T-cell (primary cell): ENCODE results near the gene PLS3. TPM values are rescaled to one million over a fixed set of nuclear protein-coding genes. Genes with fewer than 3 reads are reported as not detected.
"Not testable (repeated sequence)": the region's sequence is repeated elsewhere in the genome, so short reads cannot be mapped to it uniquely, and the experiment has no call there.

Source experiments
- ATAC-seq, 4 experiments: fragments of 200-7000 bp in 3 of 4; fragments of 150-1000 bp in 1 of 4; cut with Tn5 transposase; replicated peaks in 1 of 4; 1 replicate in 3 of 4; 2 replicates in 1 of 4; pipeline ENCODE4 v1.10.0; 2021; ENCODE audit warnings: moderate library complexity in 3 of 4, mild to moderate bottlenecking in 2 of 4, moderate number of reproducible peaks in 1 of 4
- CTCF ChIA-PET, 2 donors: fragments of 300-600 bp; sonication (Branson Sonifier 250); formaldehyde crosslinking; loops; one replicate each; lab custom pipeline; 2022; ENCODE audit warnings: antibody characterized with exemption in 2 of 2; lab: Charles Lee
- POLR2A ChIA-PET, 2 donors: fragments of 300-600 bp; sonication (Branson Sonifier 250); formaldehyde crosslinking; loops; one replicate each; lab custom pipeline; 2022; ENCODE audit warnings: antibody characterized with exemption in 2 of 2; lab: Charles Lee
- DNase-seq, 35 experiments: peaks; one replicate each; pipeline versions ENCODE4 v3.0.0 to v3.0.0-alpha.2; 2013 to 2023
- H3K27ac ChIP-seq: one replicate; pipeline ENCODE4 v1.5.1; 2013; ENCODE audit warnings: low read length
- H3K27me3 ChIP-seq, 2 experiments: replicated peaks in 1 of 2; 1 replicate in 1 of 2; 2 replicates in 1 of 2; pipeline versions ENCODE4 v1.6.1 to v1.7.0; 2013; ENCODE audit warnings: low read length in 1 of 2, mixed read lengths in 1 of 2; ENCODE audit not compliant: control insufficient read depth in 2 of 2, insufficient read depth in 2 of 2; ENCODE audit errors: extremely low read depth in 1 of 2
- H3K36me3 ChIP-seq, 2 donors: 1 replicate in 1 of 2; 2 replicates in 1 of 2; pipeline versions ENCODE4 v1.6.1 to v1.7.0; 2013; ENCODE audit warnings: low read length in 1 of 2; ENCODE audit not compliant: control insufficient read depth in 2 of 2, insufficient read depth in 1 of 2; ENCODE audit errors: extremely low read depth in 1 of 2
- H3K4me1 ChIP-seq, 2 experiments: 1 replicate in 1 of 2; 2 replicates in 1 of 2; pipeline versions ENCODE4 v1.6.1 to v1.7.0; 2013; ENCODE audit warnings: low read length in 2 of 2, mixed read lengths in 1 of 2; ENCODE audit not compliant: insufficient read depth in 2 of 2, control insufficient read depth in 1 of 2; ENCODE audit errors: extremely low read depth in 1 of 2
- H3K4me3 ChIP-seq, 2 donors: 1 replicate in 1 of 2; 2 replicates in 1 of 2; pipeline versions ENCODE4 v1.5.1 to v1.7.0; 2013; ENCODE audit warnings: mild to moderate bottlenecking in 2 of 2, low read length in 1 of 2, moderate library complexity in 1 of 2; ENCODE audit not compliant: control insufficient read depth in 1 of 2; ENCODE audit errors: extremely low read depth in 1 of 2
- H3K9me3 ChIP-seq: 2 replicates; pipeline ENCODE4 v1.7.0; 2013
- H3K27ac Mint-ChIP-seq, 2 donors: one replicate each; pipeline ENCODE4 v1.8.0; 2020 to 2021; ENCODE audit warnings: mild to moderate bottlenecking in 2 of 2, mixed read lengths in 2 of 2
- H3K27me3 Mint-ChIP-seq, 2 donors: one replicate each; pipeline ENCODE4 v1.8.0; 2021 to 2022; ENCODE audit warnings: mixed read lengths in 2 of 2
- H3K36me3 Mint-ChIP-seq: one replicate; pipeline ENCODE4 v1.8.0; 2021; ENCODE audit warnings: mixed read lengths
- H3K4me1 Mint-ChIP-seq, 3 donors: one replicate each; pipeline ENCODE4 v1.8.0; 2020 to 2022; ENCODE audit warnings: mixed read lengths in 3 of 3, mild to moderate bottlenecking in 1 of 3
- H3K4me3 Mint-ChIP-seq, 3 donors: one replicate each; pipeline ENCODE4 v1.8.0; 2020 to 2022; ENCODE audit warnings: mild to moderate bottlenecking in 3 of 3, mixed read lengths in 3 of 3, moderate library complexity in 3 of 3
- H3K9me3 Mint-ChIP-seq, 3 donors: one replicate each; pipeline ENCODE4 v1.8.0; 2020 to 2022; ENCODE audit warnings: mixed read lengths in 3 of 3
- WGBS: methylation state at CpG from one replicate; pipeline ENCODE4 v1.1.5; 2013; ENCODE audit warnings: missing lambda C conversion rate; ENCODE audit not compliant: insufficient coverage; 5-methylcytosine and 5-hydroxymethylcytosine counted together
- total RNA-seq, 35 experiments: library from RNA in 6 of 35; stranded (reverse) in 6 of 35; fragments of 120-200 nt in 1 of 35; gene quantifications; one replicate each; pipeline versions ENCODE4 v1.2.1 to v1.2.4 and lab custom pipeline; 2013 to 2026

Gene PLS3
- total RNA-seq, 5 donors from 2014 or later (not counting 1 experiment from before 2014, with no cell fraction given), result 0.30 to 1.3 (median 0.73) TPM

DNA sequence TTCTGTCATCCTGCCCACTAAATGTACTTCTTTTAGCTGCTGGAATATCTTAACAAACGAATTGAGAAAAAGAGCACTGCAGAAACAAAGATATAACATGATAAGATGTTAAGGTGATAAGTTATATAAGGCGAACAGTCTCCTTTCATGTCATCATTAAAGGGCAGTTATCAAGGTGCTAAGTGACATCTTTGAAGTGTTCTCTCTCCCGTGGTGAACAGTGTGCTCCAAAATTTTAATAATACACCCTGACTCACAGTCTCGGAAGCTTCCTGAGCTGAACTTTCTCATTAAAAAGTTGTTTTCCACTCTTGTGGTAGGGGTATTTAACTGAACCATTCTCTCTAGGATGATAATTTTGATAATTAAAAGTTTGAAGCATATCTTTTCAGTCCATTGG, 61.6 kb downstream of the PLS3 start:
- no peak overlapping the region for H3K27ac ChIP-seq
- H3K27me3 ChIP-seq, result no peaks in the 10 kb centered on the region
- H3K9me3 Mint-ChIP-seq, result no peaks in the 10 kb centered on the region
- DNase-seq (no peak), ATAC-seq (no peak)
- H3K9me3 ChIP-seq, result no peaks in the 10 kb centered on the region
- no peaks in the 10 kb centered on the region for H3K4me1 Mint-ChIP-seq
- no CpG with 5 or more reads among the region's 4 CpGs for WGBS
- H3K27ac Mint-ChIP-seq, result no peak overlapping the region
- no peaks in the 10 kb centered on the region for H3K4me1 ChIP-seq
- H3K4me3 Mint-ChIP-seq, result no peak overlapping the region
- no peaks in the 10 kb centered on the region for H3K36me3 ChIP-seq
- no peak overlapping the region for H3K4me3 ChIP-seq
- ChIA-PET POLR2A (no interaction called here), CTCF (no interaction called here)
- H3K27me3 Mint-ChIP-seq, result peaks cover 0 to 26% of the 10 kb centered on the region in 2 donors
- H3K36me3 Mint-ChIP-seq, result no peaks in the 10 kb centered on the region

DNA sequence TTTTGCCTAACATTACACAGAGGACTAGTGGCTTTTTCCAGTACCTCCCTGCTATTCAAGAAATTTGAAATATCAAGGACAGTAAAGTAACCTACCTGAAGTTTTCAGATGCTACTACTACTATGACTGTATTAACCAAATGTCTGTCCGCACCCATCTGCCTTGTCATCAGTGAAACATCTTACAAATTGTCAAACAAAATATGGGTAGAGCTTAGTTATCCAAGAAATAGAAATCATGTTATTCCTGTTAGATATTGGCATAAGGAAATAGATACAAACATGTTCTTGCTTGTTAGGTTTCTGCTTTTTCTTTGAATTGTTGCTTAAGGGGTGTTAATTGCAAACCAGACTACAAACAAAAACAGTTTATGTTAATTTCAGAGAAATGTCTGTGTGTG, 63.9 kb downstream of the PLS3 start:
- ATAC-seq, result no peak
- WGBS, result no CpG with 5 or more reads among the region's 1 CpG

DNA sequence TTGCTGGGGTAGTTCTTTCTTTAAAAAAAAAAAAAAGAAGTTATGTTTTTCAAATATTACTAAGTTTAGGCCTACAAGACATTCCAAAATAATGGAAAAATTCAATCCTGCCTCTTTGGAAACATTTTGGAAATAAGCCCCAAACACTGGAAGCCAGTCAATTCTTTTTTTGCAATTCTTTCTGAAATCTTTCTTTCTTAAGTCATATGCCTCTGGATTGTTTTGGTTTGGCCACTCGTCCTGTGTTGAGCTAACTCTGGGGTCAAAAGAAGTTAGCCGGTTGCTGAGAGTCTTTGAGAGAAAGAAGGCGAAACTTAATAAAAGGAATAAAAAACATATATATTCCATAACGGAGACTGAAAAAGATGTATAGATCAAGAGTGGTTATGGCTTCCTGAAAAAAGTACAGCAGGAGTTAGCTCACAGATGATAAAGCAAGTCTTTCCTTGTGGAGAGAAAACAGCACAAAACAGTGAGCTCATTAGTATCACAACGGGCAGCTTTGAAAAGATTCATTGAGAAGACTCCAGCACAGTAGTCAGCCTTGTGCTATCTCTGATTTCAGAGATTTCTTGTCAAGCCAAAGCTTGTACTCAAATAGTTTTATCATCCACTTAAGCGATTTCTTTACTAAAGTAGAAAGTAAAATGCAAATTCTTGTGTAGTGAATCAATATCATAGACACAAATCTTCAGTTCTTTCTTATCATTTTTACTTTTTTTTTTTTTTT, 64.8 kb downstream of the PLS3 start:
- H3K27ac ChIP-seq, result no peak overlapping the region
- DNase-seq (no peak), ATAC-seq (no peak)
- Mint-ChIP-seq H3K9me3 (no peaks in the 10 kb centered on the region), H3K27me3 (peaks cover 0 to 13% of the 10 kb centered on the region in 2 donors), H3K4me1 (no peaks in the 10 kb centered on the region), H3K4me3 (no peak overlapping the region), H3K36me3 (no peaks in the 10 kb centered on the region), H3K27ac (no peak overlapping the region)
- no CpG with 5 or more reads among the region's 6 CpGs for WGBS
- ChIA-PET POLR2A (no interaction called here), CTCF (interaction anchor here in 1 of 2 donors (0.7 kb wide), 1 partner anchor 147 kb away, joined by 3 read pairs; no protein-coding TSS in a partner anchor)
- no peak overlapping the region for H3K4me3 ChIP-seq
- H3K4me1 ChIP-seq, result no peaks in the 10 kb centered on the region
- no peaks in the 10 kb centered on the region for H3K27me3 ChIP-seq
- no peaks in the 10 kb centered on the region for H3K36me3 ChIP-seq
- no peaks in the 10 kb centered on the region for H3K9me3 ChIP-seq

More for the DNA sequence above, 63.9 kb downstream of the PLS3 start:
- POLR2A ChIA-PET, result no interaction called here
- Mint-ChIP-seq H3K27ac (no peak overlapping the region), H3K36me3 (no peaks in the 10 kb centered on the region), H3K9me3 (no peaks in the 10 kb centered on the region), H3K4me3 (no peak overlapping the region), H3K4me1 (no peaks in the 10 kb centered on the region), H3K27me3 (peaks cover 0 to 13% of the 10 kb centered on the region in 2 donors)
- Histone ChIP-seq H3K4me3 (no peak overlapping the region), H3K9me3 (no peaks in the 10 kb centered on the region), H3K27ac (no peak overlapping the region), H3K4me1 (no peaks in the 10 kb centered on the region), H3K36me3 (no peaks in the 10 kb centered on the region), H3K27me3 (no peaks in the 10 kb centered on the region)
- no peak for DNase-seq
- CTCF ChIA-PET, result no interaction called here

DNA sequence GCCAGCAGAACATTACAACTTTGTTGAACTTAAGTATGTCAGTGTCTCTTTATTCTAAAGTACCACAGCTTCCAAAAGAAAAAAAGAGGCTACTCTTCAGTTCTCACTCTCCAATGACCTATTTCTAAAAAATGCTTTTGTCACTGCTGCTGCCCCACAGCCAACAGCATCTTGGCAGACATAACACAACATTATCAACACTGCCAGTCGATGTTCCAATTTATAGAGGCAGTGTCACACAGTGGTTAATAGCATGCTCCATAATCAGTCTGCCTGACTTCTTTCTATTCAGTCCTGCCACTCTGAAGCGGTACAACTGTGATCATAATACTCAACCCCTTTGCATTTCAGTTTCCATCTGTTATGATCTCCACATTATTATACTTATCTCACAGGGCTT, 69.2 kb downstream of the PLS3 start:
- Histone ChIP-seq H3K27me3 (no peaks in the 10 kb centered on the region), H3K36me3 (no peaks in the 10 kb centered on the region), H3K9me3 (no peaks in the 10 kb centered on the region), H3K4me3 (no peak overlapping the region), H3K4me1 (no peaks in the 10 kb centered on the region), H3K27ac (no peak overlapping the region)
- no peaks in the 10 kb centered on the region for H3K9me3 Mint-ChIP-seq
- ChIA-PET CTCF (no interaction called here), POLR2A (no interaction called here)
- WGBS, result no CpG with 5 or more reads among the region's 2 CpGs
- DNase-seq (no peak), ATAC-seq (no peak)
- peaks cover 0 to 6% of the 10 kb centered on the region in 2 donors for H3K27me3 Mint-ChIP-seq
- H3K36me3 Mint-ChIP-seq, result no peaks in the 10 kb centered on the region
- H3K4me3 Mint-ChIP-seq, result no peak overlapping the region
- no peak overlapping the region for H3K27ac Mint-ChIP-seq
- H3K4me1 Mint-ChIP-seq, result no peaks in the 10 kb centered on the region

DNA sequence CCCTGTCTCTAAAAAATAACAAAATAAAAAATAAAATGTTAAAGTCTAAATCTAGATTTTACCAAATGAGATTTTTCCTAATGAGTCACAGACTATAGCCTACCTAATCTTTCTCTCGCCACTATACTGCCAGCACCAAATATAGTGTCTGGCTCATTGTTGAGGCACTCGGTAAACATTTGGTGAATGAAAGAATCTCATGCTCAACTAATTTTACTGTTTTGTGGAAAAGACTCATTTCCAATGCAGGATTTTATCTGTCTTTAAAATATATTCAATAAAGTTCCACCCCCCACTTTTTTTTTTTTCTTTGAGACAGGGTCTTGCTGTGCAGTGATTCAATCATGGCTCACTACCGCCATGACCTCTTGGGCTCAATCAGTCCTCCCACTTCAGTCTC, 71.5 kb downstream of the PLS3 start:
- ChIA-PET POLR2A (no interaction called here), CTCF (interaction anchor here in 1 of 2 donors (0.7 kb wide), 1 partner anchor 1284 kb away, joined by 4 read pairs; no protein-coding TSS in a partner anchor)
- no peaks in the 10 kb centered on the region for H3K4me1 Mint-ChIP-seq
- H3K4me3 Mint-ChIP-seq, result no peak overlapping the region
- Histone ChIP-seq H3K4me3 (no peak overlapping the region), H3K36me3 (no peaks in the 10 kb centered on the region), H3K27ac (no peak overlapping the region), H3K27me3 (no peaks in the 10 kb centered on the region), H3K4me1 (no peaks in the 10 kb centered on the region), H3K9me3 (no peaks in the 10 kb centered on the region)
- ATAC-seq, result no peak
- no CpG with 5 or more reads among the region's 3 CpGs for WGBS
- no peak overlapping the region for H3K27ac Mint-ChIP-seq
- H3K9me3 Mint-ChIP-seq, result no peaks in the 10 kb centered on the region
- H3K27me3 Mint-ChIP-seq, result peaks cover 0 to 6% of the 10 kb centered on the region in 2 donors
- DNase-seq, result no peak
- no peaks in the 10 kb centered on the region for H3K36me3 Mint-ChIP-seq

DNA sequence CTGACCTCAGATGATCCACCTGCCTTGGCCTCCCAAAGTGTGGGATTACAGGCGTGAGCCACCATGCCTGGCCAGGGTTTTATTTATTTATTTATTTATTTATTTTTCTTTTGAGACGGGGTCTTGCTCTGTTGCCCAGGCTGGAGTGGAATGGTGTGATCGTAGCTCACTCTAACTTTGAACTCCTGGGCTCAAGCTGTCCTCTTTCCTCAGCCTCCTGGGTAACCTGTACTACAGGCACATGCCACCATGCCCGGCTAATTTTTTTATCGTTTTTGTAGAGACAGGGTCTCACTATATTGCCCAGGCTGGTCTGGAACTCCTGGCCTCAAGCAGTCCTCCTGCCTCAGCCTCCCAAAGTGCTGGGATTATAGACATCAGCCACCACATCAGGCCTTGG, 72.4 kb downstream of the PLS3 start:
- H3K4me1 Mint-ChIP-seq, H3K4me3 ChIP-seq, H3K4me3 Mint-ChIP-seq, H3K27me3 ChIP-seq, H3K27ac ChIP-seq, H3K27me3 Mint-ChIP-seq, DNase-seq, POLR2A ChIA-PET, H3K36me3 ChIP-seq, H3K4me1 ChIP-seq, H3K9me3 Mint-ChIP-seq, H3K9me3 ChIP-seq, ATAC-seq, H3K36me3 Mint-ChIP-seq, H3K27ac Mint-ChIP-seq: not testable (repeated sequence)
- WGBS, result no CpG with 5 or more reads among the region's 5 CpGs
- CTCF ChIA-PET, result interaction anchor here in 1 of 2 donors (1.5 kb wide), 1 partner anchor 9 kb away, joined by 3 read pairs; no protein-coding TSS in a partner anchor
